HCEC 1CT (cell line): Measurements from ENCODE around the gene STK31.
A peak's percentile ranks its signal among the peaks of the same experiment; 100 is the strongest.
"Not testable (repeated sequence)": the region's sequence is repeated elsewhere in the genome, so short reads cannot be mapped to it uniquely, and the experiment has no call there.

Experiments used
- DNase-seq: peaks from one replicate; pipeline ENCODE4 v3.0.0-alpha.2; 2017

Gene STK31, protein sequence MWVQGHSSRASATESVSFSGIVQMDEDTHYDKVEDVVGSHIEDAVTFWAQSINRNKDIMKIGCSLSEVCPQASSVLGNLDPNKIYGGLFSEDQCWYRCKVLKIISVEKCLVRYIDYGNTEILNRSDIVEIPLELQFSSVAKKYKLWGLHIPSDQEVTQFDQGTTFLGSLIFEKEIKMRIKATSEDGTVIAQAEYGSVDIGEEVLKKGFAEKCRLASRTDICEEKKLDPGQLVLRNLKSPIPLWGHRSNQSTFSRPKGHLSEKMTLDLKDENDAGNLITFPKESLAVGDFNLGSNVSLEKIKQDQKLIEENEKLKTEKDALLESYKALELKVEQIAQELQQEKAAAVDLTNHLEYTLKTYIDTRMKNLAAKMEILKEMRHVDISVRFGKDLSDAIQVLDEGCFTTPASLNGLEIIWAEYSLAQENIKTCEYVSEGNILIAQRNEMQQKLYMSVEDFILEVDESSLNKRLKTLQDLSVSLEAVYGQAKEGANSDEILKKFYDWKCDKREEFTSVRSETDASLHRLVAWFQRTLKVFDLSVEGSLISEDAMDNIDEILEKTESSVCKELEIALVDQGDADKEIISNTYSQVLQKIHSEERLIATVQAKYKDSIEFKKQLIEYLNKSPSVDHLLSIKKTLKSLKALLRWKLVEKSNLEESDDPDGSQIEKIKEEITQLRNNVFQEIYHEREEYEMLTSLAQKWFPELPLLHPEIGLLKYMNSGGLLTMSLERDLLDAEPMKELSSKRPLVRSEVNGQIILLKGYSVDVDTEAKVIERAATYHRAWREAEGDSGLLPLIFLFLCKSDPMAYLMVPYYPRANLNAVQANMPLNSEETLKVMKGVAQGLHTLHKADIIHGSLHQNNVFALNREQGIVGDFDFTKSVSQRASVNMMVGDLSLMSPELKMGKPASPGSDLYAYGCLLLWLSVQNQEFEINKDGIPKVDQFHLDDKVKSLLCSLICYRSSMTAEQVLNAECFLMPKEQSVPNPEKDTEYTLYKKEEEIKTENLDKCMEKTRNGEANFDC

DNA sequence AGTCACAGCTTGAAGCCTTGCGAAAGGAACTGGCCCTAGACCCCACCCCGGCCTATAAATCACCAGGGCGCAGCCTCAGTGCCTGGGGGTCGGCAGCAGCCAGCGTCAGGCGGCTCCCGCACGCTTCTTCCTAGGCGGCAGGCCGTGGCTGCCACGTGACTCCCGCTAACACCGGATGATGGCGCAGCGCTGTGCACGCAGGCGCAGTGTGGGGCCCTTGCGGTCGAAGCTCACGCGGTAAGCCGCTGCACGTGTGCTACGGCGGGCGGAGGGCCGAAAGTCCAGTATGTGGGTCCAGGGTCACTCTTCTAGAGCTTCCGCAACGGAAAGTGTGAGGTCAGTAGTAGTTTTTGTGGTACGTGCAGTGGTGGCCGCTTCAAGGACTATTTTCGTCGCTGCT is at the start of gene STK31:
Gene STK31 (plus strand): TSS at position 220 of the 400 bp plus-strand sequence. CDS start 67 bp downstream, at position 287.
- DNase-seq: no peak

DNA sequence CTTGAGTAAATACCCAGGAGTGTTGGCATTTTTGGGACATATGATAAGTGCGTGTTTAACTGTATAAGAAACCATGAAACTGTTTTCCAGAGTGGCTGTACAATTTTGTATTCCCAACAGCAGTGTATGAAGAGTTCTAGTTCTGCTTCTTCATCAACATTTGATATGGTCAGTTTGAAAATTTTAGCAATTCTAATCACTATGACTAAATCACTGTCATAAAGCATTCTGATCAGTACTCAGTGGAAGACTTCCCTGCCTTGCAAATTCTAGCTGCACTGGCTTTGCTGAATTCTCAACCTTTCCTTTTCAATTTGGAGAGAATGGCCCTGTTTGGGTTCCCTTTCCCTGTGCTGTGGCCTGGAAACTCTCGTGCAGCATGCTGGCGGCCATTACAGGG is 48.6 kb upstream of the STK31 start:
- DNase-seq: no peak

DNA sequence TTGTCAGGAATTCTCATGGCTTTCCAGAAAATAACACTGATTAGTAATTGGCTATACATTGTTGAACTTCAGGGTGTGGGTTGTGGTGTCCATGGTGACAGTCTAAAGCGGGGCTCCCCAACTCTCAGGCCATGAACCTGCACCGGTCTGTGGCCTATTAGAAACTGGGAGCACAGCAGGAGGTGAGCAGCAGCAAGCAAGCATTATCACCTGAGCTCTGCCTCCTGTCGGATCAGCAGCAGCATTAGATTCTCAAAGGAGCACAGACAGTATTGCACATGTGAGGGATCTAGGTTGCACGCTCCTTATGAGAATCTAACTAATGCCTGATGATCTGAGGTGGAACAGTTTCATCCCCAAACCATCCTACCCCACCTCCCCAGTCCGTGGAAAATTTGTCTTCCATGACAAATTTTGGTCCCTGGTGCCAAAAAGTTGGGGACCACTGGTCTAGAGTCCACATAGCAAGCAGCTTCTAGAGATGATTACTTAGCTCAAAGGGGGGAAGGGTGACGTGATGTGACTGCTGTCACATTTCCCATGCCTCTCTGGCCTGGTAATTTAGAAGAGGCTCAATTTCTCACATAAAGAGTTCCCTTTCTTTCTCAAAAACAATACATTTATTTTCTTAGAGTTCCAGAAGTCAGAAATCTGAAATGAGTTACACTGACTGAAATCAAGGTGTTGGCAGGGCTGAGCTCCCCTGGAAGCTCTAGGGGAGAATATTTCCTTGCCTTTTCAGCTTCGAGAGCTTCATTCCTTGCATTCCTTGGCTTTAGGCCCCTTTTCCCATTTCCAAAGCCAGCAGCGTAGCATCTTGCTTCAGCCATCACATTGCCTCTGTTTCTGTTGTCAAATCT is 47.7 kb upstream of the STK31 start:
- no peak for DNase-seq

DNA sequence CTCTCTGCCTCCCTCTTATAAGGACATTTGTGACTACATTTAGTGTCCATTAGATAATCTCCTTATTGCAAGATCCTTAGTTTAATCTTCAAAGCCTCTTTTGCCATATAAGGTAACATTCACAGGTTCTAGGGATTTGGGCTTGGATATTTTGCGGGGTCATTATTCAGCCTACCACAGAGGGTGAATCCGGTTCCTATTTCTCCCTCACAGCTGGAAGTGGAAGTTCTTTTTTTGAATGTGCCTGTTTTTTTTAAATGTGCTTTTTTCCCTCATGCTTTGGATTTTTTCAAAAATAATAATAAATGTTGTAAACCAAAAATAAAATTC is 47.1 kb upstream of the STK31 start:
- no peak for DNase-seq

DNA sequence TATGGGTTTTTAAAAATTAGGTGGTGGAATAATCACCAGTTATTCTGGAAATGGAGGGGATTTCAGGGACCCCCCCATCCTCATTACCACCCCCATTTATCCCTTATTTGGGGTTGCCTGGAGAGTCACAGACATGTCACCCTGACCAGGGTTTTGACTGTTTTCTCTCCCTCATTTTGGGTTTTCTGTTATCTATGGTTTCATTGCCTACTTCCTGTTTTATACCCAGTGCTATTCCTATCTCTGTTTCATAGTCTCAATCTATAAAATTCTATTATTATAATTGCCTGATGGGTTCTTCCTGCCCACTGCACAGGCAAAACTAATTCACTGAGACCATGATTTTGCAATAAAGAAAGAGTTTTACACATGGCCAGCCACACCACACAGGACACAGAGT is 45.9 kb upstream of the STK31 start:
- DNase-seq: no peak

DNA sequence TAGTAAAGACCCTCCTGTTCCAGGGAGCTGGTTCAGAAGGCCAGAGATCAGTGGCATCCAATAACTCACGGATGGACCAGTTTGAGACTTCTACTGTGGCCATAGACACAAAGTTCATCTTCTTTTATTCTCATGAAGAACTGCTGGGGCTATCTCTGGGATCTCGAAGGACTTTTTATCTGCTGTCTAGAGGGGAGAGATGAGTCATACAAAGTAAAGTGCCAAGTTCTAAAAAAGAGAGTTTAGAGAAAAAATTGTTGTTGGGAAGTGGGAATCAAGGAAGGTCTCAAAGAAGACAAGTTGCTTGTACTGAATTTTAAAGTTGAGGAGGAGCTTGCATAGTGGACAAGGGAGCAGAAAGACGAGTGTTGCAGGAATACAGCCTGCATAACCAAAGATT is 38.0 kb upstream of the STK31 start:
- no peak for DNase-seq

DNA sequence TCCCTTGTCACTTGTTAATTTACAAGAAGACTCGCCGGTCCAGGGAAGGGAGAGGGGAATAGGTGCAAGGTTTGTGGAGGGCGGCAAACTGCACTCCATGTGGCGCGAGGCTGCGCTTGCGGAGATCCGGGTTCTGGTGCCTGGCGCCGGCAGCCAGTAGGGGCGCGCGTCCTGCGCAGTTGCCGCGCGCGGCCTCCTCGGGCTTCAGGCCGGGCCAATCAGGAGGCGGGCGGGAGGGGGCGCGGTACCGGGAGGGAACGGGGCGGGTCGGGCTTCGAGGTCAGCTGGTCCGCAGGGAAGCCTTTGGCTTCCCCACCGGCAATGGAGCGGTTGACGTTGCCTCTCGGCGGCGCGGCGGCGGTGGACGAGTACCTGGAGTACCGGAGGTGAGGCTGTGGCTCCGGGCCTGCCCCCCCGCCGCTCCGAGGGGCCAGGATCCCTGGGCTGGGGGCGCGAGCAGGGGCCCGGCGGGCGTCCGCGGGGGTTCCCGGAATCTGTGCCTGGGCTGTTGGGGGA is 30.1 kb upstream of the STK31 start, which contains the start of gene FAM221A:
Gene FAM221A (plus strand): TSS at position 302 of the 516 bp plus-strand sequence. CDS start 20 bp downstream, at position 322.
- DNase-seq: peak; percentile 40

DNA sequence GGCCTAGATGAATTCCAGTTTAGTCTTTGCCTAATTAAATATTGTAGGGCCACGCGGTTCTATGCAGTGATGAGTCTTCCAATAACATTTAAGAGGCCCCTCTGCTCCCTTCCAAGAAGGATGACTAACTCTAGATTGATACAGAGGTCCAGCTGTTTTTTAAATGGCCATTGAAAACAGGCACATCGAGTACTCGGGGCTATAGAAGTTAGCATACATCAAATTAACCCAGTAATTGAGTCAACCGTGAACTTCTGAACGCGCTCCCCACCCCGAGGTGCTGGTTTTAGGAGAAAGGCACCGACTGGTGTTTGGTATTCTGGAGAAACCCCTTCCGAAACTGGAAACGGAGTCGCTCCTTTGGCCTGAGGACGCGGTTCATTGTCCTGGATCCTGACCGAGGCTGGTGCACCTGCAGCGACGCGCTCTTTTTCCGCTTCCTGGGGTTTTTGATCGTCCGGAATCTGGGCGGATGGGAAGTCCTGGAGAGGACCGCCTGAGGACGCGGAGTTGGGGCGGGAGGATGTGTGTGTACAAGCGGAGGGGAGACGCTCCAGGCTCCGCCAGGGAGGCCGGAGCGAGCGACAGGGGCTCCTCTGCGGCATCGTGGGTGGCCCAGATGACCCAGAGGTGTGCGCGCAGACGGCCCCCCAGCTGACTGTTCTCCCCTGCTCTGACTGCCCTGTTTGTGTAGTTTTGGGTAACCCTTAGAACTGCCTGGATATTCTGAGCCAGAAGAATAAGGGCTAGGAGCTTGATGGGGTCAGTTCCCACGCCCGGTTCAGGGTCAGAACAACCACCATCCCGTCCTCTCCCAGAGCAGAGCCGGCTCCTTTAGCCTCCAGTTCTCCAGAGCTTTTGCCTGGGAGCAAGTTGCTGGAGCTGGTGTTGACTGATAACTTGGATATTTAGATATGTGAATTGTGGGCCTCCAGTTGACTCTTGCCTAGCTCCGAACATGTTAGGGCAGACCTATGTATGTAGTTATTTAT is 29.3 kb upstream of the STK31 start:
- peak; percentile 60 for DNase-seq

DNA sequence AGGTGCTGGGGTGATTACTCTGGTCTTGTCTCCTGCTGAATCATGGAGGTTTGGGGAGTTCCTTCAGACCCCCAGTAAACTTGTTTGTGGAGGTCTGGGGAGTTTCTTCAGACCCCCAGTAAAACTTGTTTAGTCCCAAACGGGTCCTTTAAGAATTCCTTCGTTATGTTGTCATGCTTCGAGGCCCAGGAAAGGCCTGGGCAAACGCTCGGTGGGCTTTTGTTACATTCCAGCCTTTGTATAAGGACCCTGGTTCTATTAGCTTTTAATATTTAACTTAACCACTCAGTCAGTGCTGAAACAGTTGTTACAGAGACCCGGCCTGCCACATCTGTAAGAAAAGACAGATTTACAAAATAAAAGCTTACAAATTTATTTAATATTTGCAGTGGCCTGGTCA is 26.0 kb upstream of the STK31 start:
- not testable (repeated sequence) for DNase-seq

DNA sequence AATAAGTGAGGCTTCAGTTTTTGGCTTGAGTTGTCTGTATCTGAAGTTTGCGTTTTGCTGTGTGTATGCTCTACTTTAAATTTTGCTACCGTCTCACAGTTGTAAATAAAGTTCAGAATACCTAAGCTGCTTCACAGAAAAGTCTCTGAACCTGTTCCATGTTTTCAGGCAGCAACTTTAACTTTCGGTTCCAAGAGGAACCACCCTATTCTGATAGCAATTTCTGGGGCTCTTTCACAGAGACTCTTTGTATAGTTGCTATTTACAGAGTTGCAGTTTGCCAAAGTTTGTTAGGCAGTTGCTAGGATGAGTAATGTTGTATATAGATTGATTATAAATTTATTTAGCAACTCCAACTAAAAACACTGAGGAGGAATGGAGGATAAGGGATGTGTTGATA is 24.3 kb upstream of the STK31 start:
- no peak for DNase-seq

DNA sequence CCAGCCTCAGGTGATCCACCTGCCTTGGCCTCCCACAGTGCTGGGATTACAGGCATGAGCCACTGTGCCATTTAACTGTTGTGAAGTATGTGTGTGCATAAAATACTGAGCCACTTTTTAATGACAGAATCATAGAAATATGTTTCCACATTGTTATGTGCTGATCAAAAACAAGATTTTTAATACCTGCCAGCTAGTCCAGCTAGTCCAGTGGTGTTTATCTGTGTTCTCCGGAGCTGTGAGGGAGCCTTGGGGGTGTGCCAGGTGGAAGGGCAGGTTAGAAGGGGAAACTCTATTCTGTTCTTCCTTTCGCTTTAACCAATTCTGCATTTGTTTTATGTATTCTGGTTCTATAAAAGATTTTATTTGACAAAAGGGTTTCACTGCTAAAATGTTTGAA is 23.0 kb upstream of the STK31 start:
- DNase-seq: no peak

DNA sequence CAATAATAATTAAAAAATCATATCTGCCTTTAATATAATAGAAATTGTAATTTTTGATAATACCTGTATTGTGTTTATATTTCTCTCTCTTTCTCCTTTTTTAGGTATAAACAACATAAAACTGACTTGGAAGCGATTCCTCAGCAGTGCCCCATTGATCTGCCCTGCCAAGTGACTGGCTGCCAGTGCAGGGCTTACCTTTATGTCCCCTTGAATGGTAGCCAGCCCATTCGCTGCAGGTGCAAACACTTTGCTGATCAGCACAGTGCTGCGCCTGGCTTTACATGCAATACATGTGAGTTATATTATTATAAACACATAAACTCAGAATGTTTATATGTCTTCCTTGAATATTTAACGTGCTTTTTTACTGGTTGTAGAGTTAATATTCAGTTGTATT is 20.9 kb upstream of the STK31 start:
- no peak for DNase-seq

DNA sequence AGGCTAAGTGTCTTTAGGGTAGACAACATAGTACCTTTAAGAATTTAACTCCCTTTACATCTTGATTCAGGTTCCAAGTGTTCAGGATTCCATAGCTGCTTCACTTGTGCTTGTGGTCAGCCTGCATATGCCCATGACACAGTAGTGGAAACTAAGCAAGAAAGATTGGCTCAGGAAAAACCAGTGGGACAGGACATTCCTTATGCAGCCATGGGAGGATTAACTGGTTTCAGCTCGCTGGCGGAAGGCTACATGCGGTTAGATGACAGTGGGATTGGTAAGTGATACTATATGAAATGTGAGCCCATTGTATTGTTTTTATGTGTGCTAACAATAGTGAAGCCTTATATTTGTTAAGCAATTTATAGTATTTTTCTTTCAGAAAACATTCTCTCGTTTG is 18.7 kb upstream of the STK31 start:
- no peak for DNase-seq

DNA sequence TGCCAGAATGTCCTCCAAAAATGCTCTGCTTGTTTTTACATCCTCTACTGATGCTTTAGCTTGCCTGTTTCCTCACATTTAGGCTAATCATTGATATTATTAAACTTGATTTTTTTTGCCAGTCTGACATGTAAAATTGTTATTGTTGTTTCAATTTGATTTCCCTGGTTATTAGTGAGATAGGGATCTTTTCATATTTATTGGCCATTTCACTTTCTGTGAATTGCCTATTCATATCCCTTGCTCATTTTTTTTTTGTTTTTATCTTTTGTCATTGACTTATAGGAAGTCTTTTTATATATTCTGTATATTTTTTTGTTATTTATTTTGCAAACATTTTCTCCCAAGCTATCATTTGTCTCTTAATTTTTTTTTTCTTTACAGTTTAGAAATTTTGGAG is 16.8 kb upstream of the STK31 start:
- no peak for DNase-seq

DNA sequence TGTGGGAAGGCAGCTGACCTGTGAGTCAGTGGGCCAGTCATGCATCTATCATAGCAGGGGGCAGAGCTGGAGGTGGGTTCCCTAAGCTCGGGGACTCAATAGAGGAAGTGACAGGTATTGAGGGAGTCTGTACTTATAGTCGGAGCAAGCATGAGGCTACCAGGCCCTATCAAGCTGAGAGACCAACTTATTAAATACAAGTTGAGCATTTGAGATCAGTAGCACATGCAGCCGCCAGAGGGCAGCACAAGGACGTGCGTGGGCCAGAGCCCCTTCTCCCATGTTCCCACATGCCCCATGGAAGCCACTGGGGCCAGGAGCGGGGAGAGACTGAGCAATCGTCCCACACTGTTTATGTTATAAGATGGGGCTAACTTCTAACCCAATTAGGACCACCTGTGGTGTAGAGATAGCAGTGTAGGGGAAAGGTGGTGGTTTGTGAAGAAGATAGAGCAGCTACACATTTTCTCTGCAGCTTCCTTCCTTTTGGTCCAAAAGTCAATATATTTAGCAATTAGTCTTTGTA is 13.0 kb upstream of the STK31 start:
- peak; percentile 42 for DNase-seq

DNA sequence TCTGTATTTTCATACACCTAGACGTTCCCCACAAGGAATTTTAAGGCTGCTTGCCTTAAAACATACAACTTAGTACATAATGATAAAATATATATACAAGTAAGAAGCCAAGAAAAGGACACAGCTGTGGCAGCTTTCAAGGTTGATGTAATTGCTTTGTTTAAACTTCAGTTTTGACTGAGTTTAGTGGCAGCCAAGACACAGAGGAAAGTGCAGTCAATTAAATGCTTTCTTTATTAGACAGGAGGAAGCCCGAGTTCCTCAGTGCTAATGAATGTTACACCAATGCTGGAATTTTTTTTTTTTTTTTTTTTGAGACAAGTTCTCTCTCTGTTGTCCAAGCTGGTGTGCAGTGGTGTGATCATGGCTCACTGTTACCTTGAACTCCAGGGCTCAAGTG is 11.2 kb upstream of the STK31 start:
- no peak for DNase-seq

DNA sequence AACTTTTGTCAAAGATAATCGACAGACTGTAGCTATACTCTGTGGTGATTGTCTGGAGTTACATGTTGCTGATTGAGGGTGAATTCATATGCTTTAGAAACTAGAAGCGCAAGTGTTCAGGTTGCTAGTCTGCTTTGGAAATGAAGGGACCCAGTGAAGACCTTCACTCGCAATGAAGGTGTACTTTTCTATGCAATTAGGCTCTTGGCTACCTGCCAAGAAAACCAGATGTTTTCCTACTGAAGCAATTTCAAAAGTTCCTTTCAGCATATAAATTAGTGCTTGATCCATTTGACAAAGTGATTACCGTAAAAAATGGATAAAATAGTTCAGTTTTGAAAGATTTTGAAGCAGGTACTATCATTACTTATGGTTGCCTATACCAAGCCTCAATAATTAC is 10.0 kb upstream of the STK31 start:
- DNase-seq: no peak

DNA sequence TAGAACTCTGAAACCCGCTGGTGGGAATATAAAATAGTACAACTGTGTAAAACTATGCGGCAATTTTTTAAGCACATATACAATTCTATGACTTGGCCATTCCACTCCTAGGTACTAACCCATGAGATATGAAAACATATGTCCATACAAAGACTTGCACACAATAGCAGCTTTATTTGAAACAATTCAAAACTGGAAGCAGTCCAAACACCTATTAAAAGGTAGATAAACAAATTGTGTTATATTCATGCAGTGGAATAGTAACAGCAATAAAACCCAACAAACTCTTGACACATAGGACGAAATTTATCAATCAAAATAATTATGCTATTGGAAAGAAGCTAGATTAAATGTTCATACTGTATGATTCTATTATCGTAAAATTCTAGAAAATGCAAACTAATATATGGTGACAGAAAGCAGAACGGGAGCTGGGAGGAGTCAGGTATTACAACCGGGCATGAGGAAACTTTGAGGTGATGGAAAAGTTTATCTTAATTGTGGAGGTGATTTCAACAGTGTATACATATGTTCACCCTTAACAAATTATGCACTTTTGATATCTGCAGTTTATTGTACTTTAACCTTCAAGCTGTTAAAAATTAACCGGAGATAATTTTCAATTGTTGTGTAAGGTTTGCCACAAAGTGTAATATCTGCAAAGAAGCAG is 803 bp upstream of the STK31 start:
- DNase-seq: no peak

DNA sequence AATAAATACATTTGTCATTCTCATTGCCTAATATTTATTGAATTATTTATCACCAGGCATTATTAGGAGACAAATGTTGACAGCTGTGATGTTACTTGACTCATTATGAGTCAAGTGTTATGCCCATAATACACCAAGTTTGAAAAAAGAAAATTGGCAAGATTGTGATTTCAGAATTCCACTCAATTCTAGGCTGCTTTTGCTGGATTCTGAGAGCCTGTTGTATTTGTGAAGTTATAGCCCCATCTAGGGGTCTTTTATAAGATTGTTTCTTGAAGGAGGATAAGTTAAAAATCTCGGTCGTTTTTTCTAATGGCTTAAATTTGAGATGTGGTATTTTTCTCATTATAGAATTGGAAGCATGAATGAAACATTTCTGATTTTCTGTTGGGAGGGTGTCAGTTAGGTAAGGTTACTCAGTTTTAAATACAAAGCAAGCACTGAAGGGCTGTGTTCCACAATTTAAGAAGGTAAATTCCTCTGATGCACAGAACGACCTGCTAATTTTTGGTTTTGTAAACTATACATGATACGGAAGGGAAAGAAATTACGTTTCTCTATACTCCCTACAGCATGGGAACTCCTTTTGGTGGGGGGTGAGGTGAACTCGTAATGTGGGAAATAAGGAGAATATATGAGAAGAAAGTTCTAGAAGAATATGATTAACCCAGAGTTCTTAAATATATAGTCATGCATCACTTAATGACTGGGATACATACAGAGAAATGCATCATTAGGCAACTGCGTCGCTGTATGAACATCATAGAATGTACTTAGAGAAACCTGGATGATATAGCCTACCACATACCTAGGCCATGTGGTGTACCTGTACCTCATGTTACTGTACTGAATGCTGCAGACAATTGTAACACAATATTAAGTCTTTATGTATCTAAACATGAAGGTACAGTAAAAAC is 2.6 kb downstream of the STK31 start:
- peak; percentile 79 for DNase-seq
